Hepatocyte (in vitro differentiated cells): ENCODE measurements around the gene FNIP2. TPM values are rescaled to one million over a fixed set of nuclear protein-coding genes. Genes with fewer than 3 reads are reported as not detected.
"Not testable (repeated sequence)": the region's sequence is repeated elsewhere in the genome, so short reads cannot be mapped to it uniquely, and the experiment has no call there.

Experiments used
- DNase-seq: peaks from one replicate; pipeline ENCODE4 v3.0.0-alpha.2; 2016; ENCODE audit warnings: low spot score
- H2AFZ ChIP-seq: fragments of 200-600 bp; sonication (generic); 2 replicates; pipeline ENCODE4 v1.6.0; 2016; ENCODE audit warnings: antibody characterized with exemption, mild to moderate bottlenecking
- H3K27ac ChIP-seq: fragments of 200-600 bp; sonication (generic); 2 replicates; pipeline ENCODE4 v1.5.1; 2016; ENCODE audit warnings: mild to moderate bottlenecking
- H3K27me3 ChIP-seq: fragments of 200-600 bp; sonication (generic); 2 replicates; pipeline ENCODE4 v1.6.1; 2016
- H3K36me3 ChIP-seq: fragments of 200-600 bp; sonication (generic); replicated peaks from 2 replicates; pipeline ENCODE4 v1.5.1; 2016; ENCODE audit warnings: low read depth; ENCODE audit not compliant: insufficient read depth
- H3K4me1 ChIP-seq: fragments of 200-600 bp; sonication (generic); 2 replicates; pipeline ENCODE4 v1.5.1; 2016; ENCODE audit warnings: mild to moderate bottlenecking, moderate library complexity; ENCODE audit not compliant: insufficient read depth
- H3K4me2 ChIP-seq: fragments of 200-600 bp; sonication (generic); 2 replicates; pipeline ENCODE4 v1.6.0; 2016
- H3K4me3 ChIP-seq: fragments of 200-600 bp; sonication (generic); 2 replicates; pipeline ENCODE4 v1.5.1; 2016; ENCODE audit warnings: mild to moderate bottlenecking
- H3K79me2 ChIP-seq: fragments of 200-600 bp; sonication (generic); 2 replicates; pipeline ENCODE4 v1.6.0; 2017; ENCODE audit warnings: mild to moderate bottlenecking
- H3K9me2 ChIP-seq: fragments of 200-600 bp; sonication (generic); replicated peaks from 2 replicates; pipeline ENCODE4 v1.6.0; 2017; ENCODE audit warnings: mild to moderate bottlenecking; ENCODE audit not compliant: insufficient read depth
- H3K9me3 ChIP-seq: fragments of 200-600 bp; sonication (generic); 2 replicates; pipeline ENCODE4 v1.5.1; 2016; ENCODE audit warnings: low read depth, mild to moderate bottlenecking
- H4K20me1 ChIP-seq: fragments of 200-600 bp; sonication (generic); 2 replicates; pipeline ENCODE4 v1.6.0; 2016; ENCODE audit warnings: mild to moderate bottlenecking; ENCODE audit not compliant: insufficient read depth, poor library complexity, severe bottlenecking
- CTCF ChIP-seq: fragments of 200-600 bp; sonication (generic); IDR thresholded peaks from 2 replicates; pipeline ENCODE4 v1.5.1; 2016; ENCODE audit warnings: antibody characterized with exemption, mild to moderate bottlenecking; ENCODE audit not compliant: poor library complexity
- EZH2 ChIP-seq: fragments of 200-600 bp; sonication (generic); IDR thresholded peaks from 2 replicates; pipeline ENCODE4 v1.6.1; 2016; ENCODE audit warnings: antibody characterized with exemption, mild to moderate bottlenecking, borderline replicate concordance
- EZH2phosphoT487 ChIP-seq: fragments of 200-600 bp; sonication (generic); IDR thresholded peaks from one replicate; pipeline ENCODE4 v1.6.1; 2018; ENCODE audit warnings: antibody characterized with exemption, mild to moderate bottlenecking, low read depth, moderate library complexity; ENCODE audit not compliant: unreplicated experiment, severe bottlenecking
- WGBS: methylation state at CpG from one replicate; pipeline ENCODE4 v1.1.6; 2016; ENCODE audit warnings: low lambda C conversion rate; ENCODE audit errors: missing lambda C conversion rate; 5-methylcytosine and 5-hydroxymethylcytosine counted together
- polyA plus RNA-seq: library from polyadenylated mRNA; unstranded; fragments of >200 nt; fragmentation: Nextera tagmentation; extraction: Ambion mirVana; gene quantifications from 2 replicates; pipeline ENCODE4 v1.2.1, GENCODE V29; 2016
- total RNA-seq: library from RNA; depleted of rRNA; stranded (reverse); fragments of >200 nt; gene quantifications from 2 replicates; pipeline ENCODE4 v1.2.3, GENCODE V29; 2014

The FNIP2 gene
- total and polyA plus RNA-seq, 2 experiments from 2014 or later = 20.8 to 61.0 TPM

GRCh38 chr4:158891256-158891655 lies 122.4 kb downstream of the FNIP2 start:
- no peak overlapping the region for H2AFZ ChIP-seq
- H3K4me1 ChIP-seq = peaks cover 4% of the 10 kb centered on the region
- H3K9me3 ChIP-seq = no peaks in the 10 kb centered on the region
- H3K27me3 ChIP-seq = no peaks in the 10 kb centered on the region
- no peak for DNase-seq
- no peaks in the 10 kb centered on the region for H3K9me2 ChIP-seq
- no peak overlapping the region for H3K27ac ChIP-seq
- TF ChIP-seq EZH2 = no peak
- no peak for TF ChIP-seq CTCF
- TF ChIP-seq EZH2phosphoT487 = no peak
- H3K36me3 ChIP-seq = no peaks in the 10 kb centered on the region
- H4K20me1 ChIP-seq = no peaks in the 10 kb centered on the region
- H3K4me3 ChIP-seq = no peak overlapping the region
- no peaks in the 10 kb centered on the region for H3K79me2 ChIP-seq
- H3K4me2 ChIP-seq = no peak overlapping the region
- WGBS = 77% methylated on average over 3 of the region's 3 CpGs

DNA sequence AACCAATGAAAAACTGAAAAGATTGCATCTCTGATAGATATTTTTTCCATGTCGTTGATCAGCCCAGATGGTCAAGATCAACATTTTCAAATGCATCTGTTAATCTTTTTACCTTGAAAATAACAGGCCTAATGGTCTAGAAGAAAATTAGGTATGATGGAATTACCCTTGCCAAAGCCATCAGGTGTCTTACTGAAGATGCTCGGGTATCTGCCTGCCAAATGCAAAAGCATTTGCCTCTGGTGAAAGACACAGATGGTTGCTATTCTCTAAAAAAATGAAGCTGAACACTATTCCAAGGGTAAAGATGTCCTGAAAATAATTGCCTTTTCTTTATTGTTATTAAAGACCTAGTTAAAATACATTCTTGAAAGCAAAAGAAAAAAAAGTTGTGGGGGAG lies 126.0 kb downstream of the FNIP2 start:
- Histone ChIP-seq H2AFZ (no peak overlapping the region), H3K9me2 (no peaks in the 10 kb centered on the region), H3K79me2 (peaks cover 5% of the 10 kb centered on the region), H3K4me1 (peaks cover 4% of the 10 kb centered on the region), H3K27me3 (no peaks in the 10 kb centered on the region), H3K9me3 (no peaks in the 10 kb centered on the region), H3K36me3 (no peaks in the 10 kb centered on the region), H3K27ac (no peak overlapping the region), H3K4me3 (no peak overlapping the region), H3K4me2 (no peak overlapping the region), H4K20me1 (no peaks in the 10 kb centered on the region)
- no peak for DNase-seq
- 90% methylated on average over 2 of the region's 2 CpGs for WGBS
- no peak for TF ChIP-seq EZH2
- no peak for TF ChIP-seq EZH2phosphoT487
- TF ChIP-seq CTCF = no peak

DNA sequence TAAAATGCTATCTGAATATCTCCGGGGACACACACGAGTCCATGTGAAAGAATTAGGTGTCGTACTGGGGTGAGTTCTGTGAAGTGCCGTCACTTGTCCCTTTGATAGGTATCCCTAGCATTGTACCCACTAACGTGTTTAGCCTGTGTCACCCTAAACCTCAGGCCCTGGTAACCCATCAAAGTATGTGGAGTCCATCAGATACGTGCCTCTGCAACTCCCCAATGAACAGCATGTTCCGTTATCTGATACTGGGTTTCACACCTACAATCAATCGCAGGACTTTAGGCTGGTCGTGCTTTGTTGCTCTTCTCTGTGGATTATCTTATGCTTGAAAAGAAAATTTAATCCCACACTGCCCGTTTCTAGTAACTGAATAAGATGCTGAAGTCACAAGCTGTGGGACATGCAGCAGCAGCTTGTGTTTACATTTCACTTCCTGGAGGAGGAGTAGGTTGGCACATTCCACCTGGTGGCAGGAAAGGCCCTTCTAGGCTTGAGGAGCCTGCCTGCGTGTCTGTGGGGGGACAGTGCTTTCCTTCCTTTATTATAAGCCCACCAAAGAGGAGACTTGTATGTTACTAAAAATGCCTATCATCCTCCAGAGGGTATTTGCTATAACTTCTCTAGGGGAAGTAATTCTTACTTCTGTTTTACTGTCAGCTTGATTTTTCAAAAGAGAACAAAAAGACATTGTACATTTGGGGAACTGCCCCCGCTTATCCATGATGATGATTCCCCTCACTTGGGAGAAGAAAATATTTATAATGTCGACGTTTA lies 127.2 kb downstream of the FNIP2 start:
- Histone ChIP-seq H4K20me1 (no peaks in the 10 kb centered on the region), H3K9me3 (no peaks in the 10 kb centered on the region), H3K4me1 (peaks cover under 1% of the 10 kb centered on the region), H3K9me2 (no peaks in the 10 kb centered on the region), H3K4me3 (no peak overlapping the region), H3K79me2 (peaks cover 5% of the 10 kb centered on the region), H2AFZ (no peak overlapping the region), H3K36me3 (no peaks in the 10 kb centered on the region), H3K27ac (no peak overlapping the region), H3K4me2 (no peak overlapping the region), H3K27me3 (no peaks in the 10 kb centered on the region)
- no peak for TF ChIP-seq EZH2
- no peak for TF ChIP-seq EZH2phosphoT487
- TF ChIP-seq CTCF = no peak
- DNase-seq = no peak
- 81% methylated on average over 14 of the region's 14 CpGs for WGBS

- not testable (repeated sequence) for H2AFZ ChIP-seq, H3K27me3 ChIP-seq, H3K4me1 ChIP-seq, H3K9me2 ChIP-seq, DNase-seq, H3K36me3 ChIP-seq, H3K9me3 ChIP-seq, H3K27ac ChIP-seq, H3K4me2 ChIP-seq, H4K20me1 ChIP-seq, H3K79me2 ChIP-seq, H3K4me3 ChIP-seq
- WGBS = 90% methylated on average over 11 of the region's 11 CpGs
These were observed 127.9 kb downstream of the FNIP2 start for GRCh38 chr4:158896577-158897238.

DNA sequence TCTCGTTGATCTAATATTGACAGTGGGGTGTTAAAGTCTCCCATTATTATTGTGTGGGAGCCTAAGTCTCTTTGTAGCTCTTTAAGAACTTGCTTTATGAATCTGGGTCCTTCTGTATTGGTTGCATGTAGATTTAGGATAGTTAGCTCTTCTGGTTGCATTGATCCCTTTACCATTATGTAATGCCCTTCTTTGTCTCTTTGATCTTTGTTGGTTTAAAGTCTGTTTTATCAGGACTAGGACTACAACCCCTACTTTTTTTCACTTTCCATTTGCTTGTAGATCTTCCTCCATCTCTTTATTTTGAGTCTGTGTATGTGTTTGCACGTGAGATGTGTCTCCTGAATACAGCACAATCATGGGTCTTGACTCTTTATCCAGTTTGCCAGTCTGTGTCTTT lies 131.6 kb downstream of the FNIP2 start:
- not testable (repeated sequence) for H4K20me1 ChIP-seq, H3K4me1 ChIP-seq, H3K4me3 ChIP-seq, DNase-seq, H3K9me2 ChIP-seq, H2AFZ ChIP-seq, H3K4me2 ChIP-seq, H3K27ac ChIP-seq, H3K9me3 ChIP-seq, H3K27me3 ChIP-seq, H3K36me3 ChIP-seq, H3K79me2 ChIP-seq
- 92% methylated on average over 2 of the region's 2 CpGs for WGBS
